ENCODE results near the gene ENAM. TPM values are rescaled to one million over a fixed set of nuclear protein-coding genes. Genes with fewer than 3 reads are reported as not detected.

ENAM gene
- total and polyA plus RNA-seq, 2 experiments from 2014 or later, result not detected

- H3K36me3 Mint-ChIP-seq (ENCODE audit: low read depth), result no peaks in the 10 kb centered on the region
- H4K20me1 ChIP-seq (replicated peaks; ENCODE audit: insufficient read depth), result no peaks in the 10 kb centered on the region
- no peaks in the 10 kb centered on the region for H3K79me2 ChIP-seq (replicated peaks; ENCODE audit: insufficient read depth)
- no peak overlapping the region for H3K4me3 ChIP-seq
- H3K27me3 Mint-ChIP-seq (ENCODE audit: insufficient read depth, low read depth, poor library complexity), result peaks cover 3% of the 10 kb centered on the region
- no peaks in the 10 kb centered on the region for H3K4me1 Mint-ChIP-seq
- DNase-seq (ENCODE audit: low spot score) (no peak), ATAC-seq (no peak)
- TF ChIP-seq STAT1 (IDR thresholded peaks at IDR 0.05; ENCODE audit: unreplicated experiment) (no peak), EZH2phosphoT487 (IDR thresholded peaks at IDR 0.05; ENCODE audit: unreplicated experiment) (no peak), JUNB (IDR thresholded peaks at IDR 0.05; ENCODE audit: unreplicated experiment) (no peak), EZH2 (IDR thresholded peaks at IDR 0.05; ENCODE audit: low read depth, unreplicated experiment) (no peak), ZNF462 (CRISPR knock-in tag; IDR thresholded peaks at IDR 0.05) (no peak), REST (IDR thresholded peaks at IDR 0.05; ENCODE audit: unreplicated experiment) (no peak), CREB1 (CRISPR knock-in tag; IDR thresholded peaks at IDR 0.05; ENCODE audit: low read depth) (no peak), POLR2AphosphoS5 (IDR thresholded peaks at IDR 0.05; ENCODE audit: low read depth) (no peak), ZNF331 (CRISPR knock-in tag; IDR thresholded peaks at IDR 0.05; ENCODE audit: low read depth) (no peak)
- TF ChIP-seq, protein P1, sequence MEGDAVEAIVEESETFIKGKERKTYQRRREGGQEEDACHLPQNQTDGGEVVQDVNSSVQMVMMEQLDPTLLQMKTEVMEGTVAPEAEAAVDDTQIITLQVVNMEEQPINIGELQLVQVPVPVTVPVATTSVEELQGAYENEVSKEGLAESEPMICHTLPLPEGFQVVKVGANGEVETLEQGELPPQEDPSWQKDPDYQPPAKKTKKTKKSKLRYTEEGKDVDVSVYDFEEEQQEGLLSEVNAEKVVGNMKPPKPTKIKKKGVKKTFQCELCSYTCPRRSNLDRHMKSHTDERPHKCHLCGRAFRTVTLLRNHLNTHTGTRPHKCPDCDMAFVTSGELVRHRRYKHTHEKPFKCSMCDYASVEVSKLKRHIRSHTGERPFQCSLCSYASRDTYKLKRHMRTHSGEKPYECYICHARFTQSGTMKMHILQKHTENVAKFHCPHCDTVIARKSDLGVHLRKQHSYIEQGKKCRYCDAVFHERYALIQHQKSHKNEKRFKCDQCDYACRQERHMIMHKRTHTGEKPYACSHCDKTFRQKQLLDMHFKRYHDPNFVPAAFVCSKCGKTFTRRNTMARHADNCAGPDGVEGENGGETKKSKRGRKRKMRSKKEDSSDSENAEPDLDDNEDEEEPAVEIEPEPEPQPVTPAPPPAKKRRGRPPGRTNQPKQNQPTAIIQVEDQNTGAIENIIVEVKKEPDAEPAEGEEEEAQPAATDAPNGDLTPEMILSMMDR (conservative IDR thresholded peaks at IDR 0.05; ENCODE audit: low read depth in 2 of 2), result no peak
- no peak overlapping the region for H3K27ac ChIP-seq (ENCODE audit: low read depth)
- H3K9me3 Mint-ChIP-seq, result no peaks in the 10 kb centered on the region
- no peak overlapping the region for H3K4me2 ChIP-seq
- no peaks in the 10 kb centered on the region for H3K36me3 ChIP-seq (ENCODE audit: insufficient read depth)
- H3K27me3 ChIP-seq (ENCODE audit: insufficient read depth), result no peaks in the 10 kb centered on the region
- no peaks in the 10 kb centered on the region for H3K9me2 ChIP-seq (ENCODE audit: insufficient read depth)
- no peak overlapping the region for H3K4me3 Mint-ChIP-seq
- no peaks in the 10 kb centered on the region for H3K4me1 ChIP-seq (ENCODE audit: insufficient read depth)
- no peak overlapping the region for H2AFZ ChIP-seq
- H3K27ac Mint-ChIP-seq, result no peak overlapping the region
- H3F3A ChIP-seq (replicated peaks; ENCODE audit: low read depth), result no peaks in the 10 kb centered on the region
Measured at GRCh38 chr4:70632028-70632427, 3.5 kb downstream of the ENAM start.
